GM13977 (cell line): ENCODE results near the gene ACACA.

Experiments
- DNase-seq: peaks from one replicate; pipeline ENCODE4 v3.0.0; 2012; ENCODE audit warnings: low spot score
- in situ Hi-C: fragments of 300-500 bp; cut with MboI; formaldehyde crosslinking; loops from one replicate; pipeline ENCODE4 v1.12.0; 2022; ENCODE audit warnings: low sequenced_read_pairs, low pct_unique_long_range_greater_than_20kb, mixed read lengths, inconsistent platforms; ENCODE audit not compliant: unreplicated experiment
- TF ChIP-seq, protein P1 (sequence below): IDR thresholded peaks from 2 replicates; pipeline ENCODE4 v1.5.1; 2012; ENCODE audit warnings: mild to moderate bottlenecking, control low read depth; ENCODE audit not compliant: insufficient read depth; ENCODE audit errors: extremely low read depth, missing control alignments

The ACACA gene

DNA sequence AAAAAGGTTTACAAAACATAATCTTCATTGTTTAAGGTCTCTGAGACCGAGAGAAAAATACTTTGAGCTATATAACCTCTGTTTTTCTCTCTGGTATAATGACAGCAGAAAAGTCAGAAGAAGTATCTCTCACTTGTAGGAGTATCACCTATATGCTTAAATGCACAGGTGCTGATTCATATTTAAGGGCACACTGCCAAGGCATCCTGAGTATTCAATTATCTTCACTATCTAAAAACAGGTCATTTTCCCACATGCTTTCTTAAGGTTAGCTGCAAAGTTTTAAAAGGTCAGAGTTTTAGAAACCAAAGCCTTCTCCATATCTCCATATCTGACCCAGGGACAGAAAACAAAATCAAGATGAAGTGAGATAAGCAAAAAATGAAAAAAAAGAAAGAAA is 130.2 kb downstream of the ACACA start:
- in situ Hi-C loops = no loop called here
- no peak for DNase-seq
- TF ChIP-seq, protein P1, sequence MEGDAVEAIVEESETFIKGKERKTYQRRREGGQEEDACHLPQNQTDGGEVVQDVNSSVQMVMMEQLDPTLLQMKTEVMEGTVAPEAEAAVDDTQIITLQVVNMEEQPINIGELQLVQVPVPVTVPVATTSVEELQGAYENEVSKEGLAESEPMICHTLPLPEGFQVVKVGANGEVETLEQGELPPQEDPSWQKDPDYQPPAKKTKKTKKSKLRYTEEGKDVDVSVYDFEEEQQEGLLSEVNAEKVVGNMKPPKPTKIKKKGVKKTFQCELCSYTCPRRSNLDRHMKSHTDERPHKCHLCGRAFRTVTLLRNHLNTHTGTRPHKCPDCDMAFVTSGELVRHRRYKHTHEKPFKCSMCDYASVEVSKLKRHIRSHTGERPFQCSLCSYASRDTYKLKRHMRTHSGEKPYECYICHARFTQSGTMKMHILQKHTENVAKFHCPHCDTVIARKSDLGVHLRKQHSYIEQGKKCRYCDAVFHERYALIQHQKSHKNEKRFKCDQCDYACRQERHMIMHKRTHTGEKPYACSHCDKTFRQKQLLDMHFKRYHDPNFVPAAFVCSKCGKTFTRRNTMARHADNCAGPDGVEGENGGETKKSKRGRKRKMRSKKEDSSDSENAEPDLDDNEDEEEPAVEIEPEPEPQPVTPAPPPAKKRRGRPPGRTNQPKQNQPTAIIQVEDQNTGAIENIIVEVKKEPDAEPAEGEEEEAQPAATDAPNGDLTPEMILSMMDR = no peak

DNA sequence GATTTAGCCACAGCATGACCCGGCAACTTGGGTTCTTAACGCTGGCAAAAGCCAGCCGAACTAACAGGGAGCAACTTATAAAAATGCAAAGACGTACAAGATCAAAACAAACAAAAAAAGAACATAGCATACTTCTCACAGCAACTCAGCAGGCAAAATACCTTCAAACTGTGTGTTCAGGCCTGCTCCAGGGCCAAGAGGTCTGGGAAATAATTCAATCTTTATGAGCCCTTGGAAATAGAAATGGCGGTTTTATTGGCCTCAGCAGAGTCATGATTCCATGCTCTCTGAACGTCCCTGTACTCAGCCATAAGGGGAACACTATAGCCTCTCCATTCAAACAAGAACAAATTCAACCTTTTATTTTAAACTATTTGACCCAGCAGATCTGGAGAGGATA is 132.2 kb downstream of the ACACA start:
- no peak for DNase-seq
- in situ Hi-C loops = no loop called here
- TF ChIP-seq, protein P1 = no peak

- DNase-seq = no peak
- in situ Hi-C loops = no loop called here
- TF ChIP-seq, protein P1 = no peak
These were observed 133.1 kb downstream of the ACACA start for GRCh38 chr17:37273409-37274051.

GRCh38 chr17:37265446-37266173 is 141.0 kb downstream of the ACACA start:
- DNase-seq = no peak
- in situ Hi-C loops = no loop called here
- TF ChIP-seq, protein P1 = no peak

DNA sequence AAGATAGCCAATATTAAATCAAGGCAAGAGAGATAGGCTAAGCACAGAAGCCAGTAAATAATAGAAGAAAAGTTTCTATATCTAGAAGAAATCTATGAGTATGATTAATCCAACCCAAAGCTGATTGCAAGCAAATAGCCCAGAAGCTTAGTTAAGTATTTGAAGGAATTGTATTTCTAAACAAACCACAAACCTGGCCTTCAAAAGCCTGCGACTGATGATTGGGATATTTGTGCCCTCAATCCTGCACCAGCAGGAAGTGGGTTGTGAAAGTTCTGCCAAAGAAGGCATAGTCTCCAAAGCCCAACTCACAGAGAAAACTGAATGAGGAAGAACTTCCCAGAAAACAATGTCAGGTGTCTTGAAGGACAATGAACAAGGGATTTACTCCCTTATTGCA is 145.3 kb downstream of the ACACA start:
- TF ChIP-seq, protein P1 = no peak
- in situ Hi-C loops = no loop called here
- DNase-seq = no peak

- TF ChIP-seq, protein P1 = no peak
- DNase-seq = no peak
- in situ Hi-C loops = no loop called here
These were observed 147.5 kb downstream of the ACACA start for GRCh38 chr17:37259030-37259735.
